Esophagus squamous epithelium (tissue), 4 donors: ENCODE measurements around the gene RPL28.

Source experiments
- CTCF ChIP-seq, 6 experiments: fragments of 450-650 bp in 4 of 6; fragments of 200-600 bp in 2 of 6; sonication (generic) in 2 of 6; IDR thresholded peaks; one replicate each; pipeline ENCODE4 v1.5.1; 2016 to 2019; ENCODE audit warnings: antibody characterized with exemption in 6 of 6, mild to moderate bottlenecking in 4 of 6, moderate library complexity in 4 of 6
- POLR2A ChIP-seq, 4 donors: fragments of 450-650 bp; IDR thresholded peaks; one replicate each; pipeline ENCODE4 v1.6.1; 2017; ENCODE audit warnings: antibody characterized with exemption in 4 of 4, mild to moderate bottlenecking in 4 of 4, moderate library complexity in 3 of 4

- no peak for TF ChIP-seq POLR2A (IDR thresholded peaks at IDR 0.05)
- TF ChIP-seq CTCF (IDR thresholded peaks at IDR 0.05) = no peak
These were observed 12.6 kb downstream of the RPL28 start for GRCh38 chr19:55398200-55398925.
